Embryonic facial prominence (tissue), 1 donor: ENCODE measurements around the gene MTCL1.

Experiments used
- DNase-seq: peaks from one replicate; pipeline ENCODE4 v3.0.0-alpha.2; 2016; ENCODE audit errors: extremely low spot score

The MTCL1 gene

DNA sequence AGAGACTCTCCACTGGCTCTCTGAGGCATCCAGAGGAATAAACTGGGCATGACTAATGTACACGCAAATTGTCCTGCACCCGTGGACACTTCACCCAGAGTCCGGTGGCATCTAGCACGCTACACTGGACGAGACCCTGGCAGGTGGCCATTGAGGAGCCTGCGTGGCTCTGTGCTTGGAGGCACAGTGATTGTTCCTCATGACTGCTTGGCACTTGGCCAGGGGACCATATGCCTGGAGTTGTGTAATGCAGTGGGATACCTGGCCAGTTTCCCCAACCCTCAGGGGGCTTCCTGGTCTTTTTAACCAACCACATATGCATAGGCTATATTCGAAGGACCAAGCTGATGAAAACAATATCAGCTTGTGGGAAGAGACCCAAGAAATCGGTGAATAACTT is 66.6 kb downstream of the MTCL1 start:
- DNase-seq = no peak

DNA sequence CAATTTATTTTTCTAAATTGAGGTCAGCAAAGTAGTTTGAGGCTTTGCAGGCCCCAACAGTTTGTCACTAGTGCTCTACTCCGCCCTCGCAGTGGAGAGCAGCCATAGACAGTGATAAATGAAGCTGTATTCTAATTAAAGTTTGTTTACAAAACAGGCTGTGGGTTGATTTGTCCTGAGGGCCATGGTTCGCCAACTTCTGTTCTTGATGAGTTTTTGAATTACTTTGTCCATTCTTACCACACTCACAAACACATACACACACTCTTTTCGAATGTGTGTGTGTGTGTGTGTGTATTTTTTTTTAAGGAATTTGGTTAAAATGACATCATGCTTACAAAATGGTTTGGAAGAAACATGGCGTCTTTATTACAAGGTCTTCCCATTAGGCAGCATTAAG is 68.6 kb downstream of the MTCL1 start:
- no peak for DNase-seq

DNA sequence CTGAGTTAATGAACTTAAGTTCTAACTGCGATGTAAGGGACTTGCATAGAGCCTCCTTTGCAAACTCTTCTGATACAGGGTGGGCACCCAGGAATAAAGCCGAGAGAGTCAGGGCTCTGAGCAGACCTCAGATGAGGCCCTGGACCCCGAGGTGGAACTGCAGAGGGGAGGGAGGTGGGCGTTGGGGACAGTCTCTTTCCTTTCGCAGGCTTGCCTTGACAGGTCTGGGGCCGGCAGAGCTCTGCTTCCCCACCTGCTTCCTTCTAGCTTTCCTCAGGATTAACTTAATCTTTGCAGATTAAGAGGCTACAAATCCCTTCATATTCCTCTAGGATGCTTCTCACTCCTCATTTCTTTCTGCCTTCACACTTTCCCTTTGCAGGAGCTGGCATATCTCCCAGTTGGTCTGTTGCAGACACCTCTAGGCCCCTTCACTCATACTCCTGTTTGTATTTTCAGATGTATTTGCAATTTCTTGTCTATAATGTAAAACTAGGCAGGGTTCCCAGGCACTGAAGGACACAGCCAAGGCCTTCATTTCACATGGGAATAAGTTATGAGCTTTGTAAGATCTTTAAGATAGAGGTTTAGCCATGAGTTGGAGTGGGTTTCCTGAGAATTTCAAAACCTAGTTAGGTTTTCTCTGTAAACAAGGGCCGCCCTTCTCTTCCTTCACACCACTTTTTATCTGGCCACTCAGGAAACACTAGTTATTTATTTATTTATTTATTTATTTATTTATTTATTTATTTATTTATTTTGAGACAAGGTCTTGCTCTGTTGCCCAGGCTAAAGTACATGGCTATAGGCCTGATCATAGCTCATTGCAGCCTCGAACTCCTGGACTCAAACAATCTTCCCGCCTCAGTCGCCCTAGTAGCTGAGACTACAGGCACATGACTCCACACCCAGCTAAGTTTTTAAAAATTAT is 70.9 kb downstream of the MTCL1 start:
- no peak for DNase-seq

DNA sequence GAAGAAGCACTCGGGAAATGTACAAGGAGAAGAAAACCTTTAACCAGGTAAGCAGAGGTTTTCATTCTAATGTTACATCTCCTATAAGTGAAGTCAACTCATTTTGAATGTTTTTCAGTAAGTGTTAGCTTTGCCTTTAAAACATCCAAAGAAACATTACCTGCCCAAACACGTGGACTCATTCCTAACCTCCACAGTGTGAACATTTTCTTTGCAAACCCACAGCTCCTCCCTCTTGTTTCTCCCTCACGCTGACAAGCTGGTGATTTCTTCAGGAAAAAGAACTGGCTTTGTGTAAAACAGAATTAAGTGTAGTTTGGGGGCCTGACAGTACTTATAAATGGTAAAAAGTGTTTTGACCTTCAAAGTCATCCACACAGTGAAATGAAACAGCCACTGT is 72.5 kb downstream of the MTCL1 start:
- no peak for DNase-seq

DNA sequence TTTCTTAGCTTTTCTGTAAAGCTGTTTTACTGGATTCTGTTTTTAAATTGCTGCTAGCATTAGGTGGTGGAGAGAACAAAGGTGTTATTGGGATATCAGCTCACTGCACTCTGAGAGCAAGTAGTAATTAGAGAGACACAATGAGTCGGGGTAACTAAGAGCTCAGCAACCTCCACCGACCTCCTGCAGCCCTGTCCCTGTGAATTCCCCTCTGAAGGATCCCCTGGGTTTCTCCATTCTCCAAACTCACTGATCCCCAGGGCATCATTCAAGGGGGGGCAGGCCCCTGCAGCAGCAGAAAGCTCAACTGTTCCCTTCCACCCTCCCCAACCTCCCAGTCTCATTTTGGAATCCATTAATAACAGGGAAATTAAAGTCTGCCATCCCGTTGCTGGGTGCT is 73.0 kb downstream of the MTCL1 start:
- no peak for DNase-seq

DNA sequence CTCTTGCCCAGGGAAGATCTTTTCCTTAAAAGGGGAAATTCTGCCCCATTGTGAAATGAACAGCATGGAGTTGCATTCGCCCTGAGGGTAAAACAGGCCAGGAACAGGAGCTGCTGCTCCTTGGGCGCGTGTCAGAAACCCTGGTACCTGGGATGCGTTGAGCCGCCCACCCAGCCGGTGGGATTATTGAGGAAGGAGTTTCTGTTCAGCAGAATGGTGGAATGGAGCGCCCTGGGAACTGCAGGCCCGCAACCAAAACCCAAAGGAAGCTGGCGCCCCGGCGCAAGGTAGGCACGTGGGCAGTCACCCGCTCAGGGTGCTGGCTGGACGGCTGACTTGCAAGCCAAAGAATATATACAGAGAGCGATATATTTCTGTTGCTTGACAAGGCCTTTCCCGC is 73.5 kb downstream of the MTCL1 start:
- DNase-seq = no peak

DNA sequence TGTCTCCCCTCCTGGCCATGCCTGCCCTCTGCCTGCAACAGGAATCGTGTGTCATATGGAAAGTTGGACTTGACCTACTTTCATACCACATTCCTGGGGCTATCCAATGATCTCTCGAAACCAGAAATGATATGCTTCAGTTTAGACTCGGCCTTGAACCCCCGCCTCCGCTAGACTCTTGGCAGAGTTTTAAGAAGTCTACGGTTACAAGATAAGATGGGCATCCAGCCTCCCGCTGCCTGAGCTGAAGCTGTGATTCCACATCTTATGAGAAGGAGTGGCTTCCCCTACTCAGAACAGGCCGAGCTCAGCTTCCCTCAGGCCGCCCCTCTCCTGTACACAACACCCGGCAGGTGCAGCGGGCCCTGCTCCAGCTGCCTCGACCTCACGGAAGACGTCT is 73.9 kb downstream of the MTCL1 start:
- DNase-seq = no peak

DNA sequence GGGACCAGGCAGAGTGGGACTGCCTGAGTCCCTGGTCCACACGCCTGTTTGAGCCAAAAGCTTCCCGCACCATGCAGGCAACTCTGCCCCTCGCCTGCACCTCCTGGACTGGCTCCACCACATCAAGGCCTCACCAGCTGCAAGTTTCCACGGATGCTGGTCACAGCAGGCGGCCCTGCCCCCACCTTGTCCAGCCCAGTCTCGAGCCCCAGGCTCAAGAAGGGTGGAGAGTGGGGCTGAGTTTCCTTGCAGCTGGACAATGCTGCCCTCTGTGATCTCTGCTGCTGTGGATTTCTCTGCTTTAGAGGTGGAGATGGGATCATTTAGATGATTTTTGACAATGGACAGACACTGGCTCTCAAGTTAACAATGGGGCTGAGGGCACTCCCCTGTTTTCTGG is 74.9 kb downstream of the MTCL1 start:
- DNase-seq = no peak

DNA sequence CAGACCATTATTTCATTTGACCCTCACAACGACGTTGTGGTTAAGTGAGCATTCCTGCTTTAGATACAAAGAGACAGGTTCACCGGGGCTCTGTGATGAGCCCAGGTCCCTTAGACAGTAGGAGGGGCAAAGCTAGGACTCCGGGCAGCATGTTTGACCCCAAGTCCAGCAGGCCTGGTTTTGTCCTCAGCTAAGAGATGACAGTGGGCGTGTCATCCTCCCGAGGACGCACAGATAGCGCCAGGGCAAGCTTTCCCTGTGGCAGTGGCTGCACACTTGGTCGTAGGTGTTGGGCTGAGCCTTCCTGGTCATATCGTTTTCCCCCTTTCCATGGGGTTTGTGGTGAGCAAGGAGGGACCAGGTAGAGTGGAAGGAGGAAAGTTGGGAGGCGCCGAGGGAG is 76.3 kb downstream of the MTCL1 start:
- DNase-seq = no peak

DNA sequence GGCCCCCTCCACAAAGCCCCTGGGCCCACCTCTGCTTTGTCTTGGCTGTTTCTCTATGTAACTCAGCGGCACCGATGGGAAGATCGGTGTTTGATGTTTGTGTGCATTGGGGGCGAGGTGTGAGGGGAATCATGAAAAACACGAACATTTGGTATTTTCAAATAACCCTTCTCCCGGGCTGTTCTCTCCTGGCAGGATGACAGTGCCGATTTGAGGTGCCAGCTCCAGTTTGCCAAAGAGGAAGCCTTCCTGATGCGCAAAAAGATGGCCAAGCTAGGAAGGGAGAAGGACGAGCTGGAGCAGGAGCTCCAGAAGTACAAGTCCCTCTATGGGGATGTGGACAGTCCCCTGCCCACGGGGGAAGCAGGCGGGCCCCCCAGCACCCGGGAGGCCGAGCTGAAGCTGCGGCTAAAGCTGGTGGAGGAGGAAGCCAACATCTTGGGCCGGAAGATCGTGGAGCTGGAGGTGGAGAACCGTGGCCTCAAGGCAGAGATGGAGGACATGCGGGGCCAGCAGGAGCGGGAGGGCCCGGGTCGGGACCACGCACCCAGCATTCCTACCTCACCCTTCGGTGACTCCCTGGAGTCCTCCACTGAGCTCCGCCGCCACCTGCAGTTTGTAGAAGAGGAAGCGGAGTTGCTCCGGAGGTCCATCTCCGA is 78.1 kb downstream of the MTCL1 start:
- DNase-seq = no peak

DNA sequence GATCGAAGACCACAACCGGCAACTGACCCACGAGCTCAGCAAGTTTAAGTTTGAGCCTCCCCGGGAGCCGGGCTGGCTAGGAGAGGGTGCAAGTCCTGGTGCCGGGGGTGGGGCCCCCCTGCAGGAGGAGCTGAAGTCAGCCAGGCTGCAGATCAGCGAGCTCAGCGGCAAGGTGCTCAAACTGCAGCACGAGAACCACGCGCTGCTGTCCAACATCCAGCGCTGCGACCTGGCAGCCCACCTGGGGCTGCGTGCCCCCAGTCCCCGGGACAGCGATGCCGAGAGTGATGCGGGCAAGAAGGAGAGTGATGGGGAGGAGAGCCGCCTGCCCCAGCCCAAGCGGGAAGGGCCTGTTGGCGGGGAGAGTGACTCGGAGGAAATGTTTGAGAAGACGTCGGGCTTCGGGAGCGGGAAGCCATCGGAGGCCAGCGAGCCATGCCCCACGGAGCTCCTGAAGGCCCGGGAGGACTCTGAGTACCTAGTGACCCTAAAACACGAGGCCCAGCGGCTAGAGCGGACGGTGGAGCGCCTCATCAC is 78.7 kb downstream of the MTCL1 start:
- DNase-seq = no peak

DNA sequence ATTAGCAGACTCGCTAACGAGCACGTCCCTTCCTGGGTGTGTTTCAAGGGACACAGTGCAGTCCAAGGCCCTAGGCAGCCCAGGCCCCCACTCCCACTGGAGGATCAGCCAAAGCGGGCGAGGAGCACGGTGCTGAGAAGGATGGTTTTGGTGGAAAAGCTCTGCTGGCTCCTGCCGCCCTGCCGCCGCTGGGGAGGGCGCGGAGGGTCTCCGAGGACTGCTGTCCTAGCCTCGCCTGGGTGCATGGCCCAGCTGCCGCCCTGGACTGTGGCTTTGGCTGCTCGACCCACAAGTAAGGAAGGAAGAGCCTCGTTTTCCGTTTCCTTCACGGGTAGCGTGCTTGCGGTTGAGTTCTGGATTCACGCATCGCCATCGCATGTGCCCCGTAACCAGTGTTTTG is 79.9 kb downstream of the MTCL1 start:
- DNase-seq = no peak

DNA sequence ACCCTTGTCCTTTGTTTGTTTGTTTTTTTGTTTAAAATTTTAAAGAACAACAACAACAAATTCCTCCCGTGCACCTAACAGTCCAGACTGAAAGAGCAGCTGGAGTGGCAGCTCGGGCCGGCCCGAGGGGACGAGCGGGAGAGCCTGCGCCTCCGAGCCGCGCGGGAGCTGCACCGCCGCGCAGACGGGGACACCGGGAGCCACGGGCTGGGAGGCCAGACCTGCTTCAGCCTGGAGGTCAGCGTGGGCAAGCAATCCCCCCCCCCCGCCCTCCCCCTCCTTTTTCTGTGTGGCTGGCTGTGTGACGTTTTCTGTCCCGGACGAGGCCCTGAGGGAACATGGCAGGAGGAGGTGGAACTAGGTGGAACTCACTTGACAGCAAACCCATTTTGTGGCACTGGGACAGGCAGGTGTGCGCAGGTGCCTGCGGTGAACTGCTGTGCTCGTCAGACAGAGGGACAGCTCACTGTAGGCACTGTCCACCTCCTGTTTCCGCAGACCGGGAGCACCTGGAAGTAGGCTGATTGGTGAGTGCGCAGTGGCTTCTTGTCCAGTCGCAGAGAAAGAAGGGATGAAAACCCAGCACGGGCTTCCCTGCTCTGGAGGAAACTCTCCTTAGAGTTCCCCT is 80.6 kb downstream of the MTCL1 start:
- DNase-seq = no peak

DNA sequence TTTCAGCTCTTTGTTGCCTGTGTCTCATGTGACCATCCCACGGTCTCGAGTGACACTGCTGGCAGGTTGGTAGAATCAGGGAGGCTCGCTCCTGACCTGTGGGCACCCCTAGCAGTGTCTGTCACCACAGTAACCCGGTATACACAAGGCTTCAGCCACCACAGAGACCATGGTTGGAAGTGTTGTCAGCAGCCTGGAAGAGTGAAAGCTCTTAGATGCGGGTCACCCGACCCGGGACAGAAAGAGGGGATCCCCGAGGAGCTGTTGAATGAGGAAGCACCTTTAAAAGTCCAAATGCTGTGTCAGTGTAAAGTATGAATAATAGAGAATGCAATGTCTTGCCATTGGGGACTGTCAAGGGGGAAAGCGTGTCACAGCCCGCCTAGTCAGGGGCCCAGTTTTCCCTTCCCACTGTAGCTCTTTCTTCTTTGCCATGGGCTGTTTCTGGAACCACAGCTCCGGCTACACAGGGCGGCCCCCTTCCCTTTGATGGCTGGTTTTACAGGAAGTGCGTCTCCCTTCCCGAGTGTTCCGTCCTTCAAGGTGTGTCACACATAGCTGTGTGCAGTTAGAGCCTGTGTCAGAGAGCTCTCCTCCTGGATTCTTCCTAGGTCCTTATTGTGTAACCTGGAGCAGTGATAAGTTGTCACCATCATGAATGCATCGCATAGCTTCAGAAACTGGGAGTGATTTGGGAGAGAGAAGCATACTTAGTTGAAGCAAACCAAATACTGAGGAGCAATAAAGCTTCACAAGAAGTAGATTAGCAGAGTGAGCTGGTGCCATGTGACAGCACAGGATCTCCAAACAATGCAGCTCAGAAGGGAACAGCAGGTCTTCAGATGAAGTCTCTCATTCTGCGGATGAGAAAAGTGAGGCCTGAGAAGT is 81.4 kb downstream of the MTCL1 start:
- DNase-seq = peak; percentile 25

DNA sequence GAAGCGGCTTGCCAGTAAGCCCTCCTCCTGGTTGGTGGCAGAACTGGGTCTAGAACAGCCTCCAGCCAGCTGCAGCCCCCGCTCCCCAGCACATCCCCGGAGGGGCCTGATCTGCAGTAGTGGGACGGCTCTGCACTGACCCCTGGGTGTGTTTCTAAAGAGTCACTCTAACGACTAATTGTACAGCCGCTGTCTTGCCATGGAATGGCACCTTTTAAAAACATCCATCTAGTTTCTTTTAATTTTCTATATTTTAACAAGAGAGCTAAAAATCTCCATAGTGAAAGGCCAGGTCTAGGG is 82.0 kb downstream of the MTCL1 start:
- no peak for DNase-seq

DNA sequence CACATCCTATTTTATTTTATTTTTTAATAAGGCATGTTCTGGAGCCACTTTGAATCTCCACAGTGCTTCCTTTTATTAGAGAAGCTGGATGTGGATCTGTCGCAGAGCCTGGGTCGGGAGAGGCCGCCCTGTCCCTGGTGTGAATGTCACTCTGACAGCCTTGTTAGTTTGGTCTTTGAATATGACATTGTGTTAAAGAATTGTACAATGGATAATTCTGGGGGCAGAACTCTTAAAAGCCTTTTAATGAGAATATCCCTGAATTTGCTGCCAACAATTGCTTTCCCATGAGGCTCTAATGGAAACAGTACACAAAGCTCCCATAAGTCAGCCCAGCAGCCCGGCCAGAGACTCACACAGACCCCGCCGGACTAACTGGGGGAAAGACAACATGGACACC is 82.4 kb downstream of the MTCL1 start:
- DNase-seq = no peak

DNA sequence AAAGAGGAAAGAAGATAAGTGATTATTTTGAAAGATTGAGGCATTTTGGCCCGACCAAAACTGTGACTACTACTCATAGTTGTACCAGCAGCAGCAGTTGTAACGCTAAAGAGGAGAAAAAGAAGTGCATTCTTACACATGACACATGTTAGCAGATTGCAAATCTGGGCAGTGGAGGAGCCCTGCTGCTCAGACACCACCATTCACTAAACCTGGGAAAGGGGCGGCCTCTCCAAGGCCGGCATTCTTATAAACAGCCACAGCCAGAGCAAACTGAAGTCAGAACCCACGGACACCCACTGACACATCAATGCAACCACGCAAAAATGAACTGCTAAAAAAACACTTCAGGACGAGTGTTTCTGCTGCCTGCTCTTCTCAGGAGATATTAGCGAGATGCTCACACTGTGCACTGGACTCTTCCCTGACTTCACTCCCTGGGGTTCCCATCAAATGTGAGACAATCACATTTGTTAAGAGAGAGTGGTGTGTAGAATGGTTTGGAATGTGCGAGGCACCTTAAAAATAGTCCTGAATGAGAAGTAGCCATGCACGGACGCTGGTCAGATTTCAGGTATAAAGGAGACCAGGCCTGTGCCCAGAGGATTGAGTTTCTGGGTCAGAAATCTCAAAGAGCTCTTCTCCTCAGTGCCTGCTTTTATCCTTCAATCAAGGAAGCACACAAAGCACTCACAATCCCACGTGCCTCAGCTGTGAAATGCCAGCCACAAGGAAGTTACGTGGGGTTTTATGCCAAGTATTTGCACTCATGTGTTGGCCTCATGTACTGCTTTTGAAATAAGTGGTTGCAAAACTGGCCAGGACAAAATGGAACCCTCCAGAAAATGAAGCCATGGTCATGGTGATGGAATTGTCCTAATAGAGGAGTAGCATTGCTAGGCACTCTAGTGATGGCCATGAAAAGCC is 83.4 kb downstream of the MTCL1 start:
- DNase-seq = no peak

DNA sequence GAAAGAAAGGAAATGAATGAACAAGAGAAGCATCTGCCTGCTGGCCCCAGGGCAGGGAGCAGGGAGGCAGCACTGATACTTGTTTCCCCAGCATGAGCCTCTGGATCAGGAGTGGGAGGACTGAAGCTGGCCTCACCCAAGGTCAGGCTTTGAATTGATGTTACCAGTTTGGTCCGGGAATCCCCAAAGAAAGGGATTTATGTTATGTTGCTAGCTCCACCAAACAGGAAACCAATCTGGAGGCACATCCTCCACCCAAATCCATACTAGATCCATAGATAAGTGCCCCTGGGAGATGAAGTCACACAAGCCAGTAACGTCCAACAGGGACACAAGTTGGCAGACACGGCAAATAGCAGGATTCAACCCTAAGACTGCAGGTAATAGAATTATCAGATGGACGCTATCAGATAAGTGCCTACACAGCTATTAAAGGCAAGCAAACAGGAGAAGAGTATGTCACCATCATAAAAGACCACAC is 85.9 kb downstream of the MTCL1 start:
- DNase-seq = no peak

DNA sequence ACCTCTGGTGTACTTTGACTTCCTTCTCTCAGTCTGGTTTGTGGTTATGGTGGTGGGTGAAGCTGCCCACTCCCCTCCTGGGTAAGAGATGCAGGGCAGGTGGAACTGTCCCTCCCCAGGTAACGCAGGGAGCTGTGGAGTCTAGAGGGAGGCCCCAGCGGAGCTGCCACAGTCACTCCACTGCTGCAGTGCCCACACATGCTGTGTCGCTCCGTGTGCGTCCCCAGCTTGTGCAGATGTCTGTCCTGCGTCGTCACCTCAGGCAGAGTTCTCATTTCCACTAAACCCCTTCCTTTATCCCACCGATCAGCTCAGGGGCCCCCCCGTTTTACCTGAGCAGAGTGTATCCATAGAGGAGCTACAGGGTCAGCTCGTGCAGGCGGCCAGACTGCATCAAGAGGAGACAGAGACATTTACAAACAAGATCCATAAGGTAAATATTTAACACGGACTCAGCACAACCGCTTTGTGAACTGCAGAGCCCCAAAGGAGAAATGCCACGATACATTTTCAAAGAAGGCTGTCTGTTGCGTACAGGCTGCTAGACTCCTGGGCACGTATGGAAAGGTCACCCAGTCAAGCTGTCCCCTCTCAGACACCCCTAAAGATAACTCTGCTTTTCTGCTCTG is 87.4 kb downstream of the MTCL1 start:
- DNase-seq = no peak
